Ovary (tissue), 3 donors: ENCODE results near the gene NOL3.

ENCODE experiments used
- CTCF ChIP-seq, 3 donors: fragments of 450-650 bp in 2 of 3; fragments of 200-600 bp in 1 of 3; IDR thresholded peaks; one replicate each; pipeline versions ENCODE4 v1.5.1 to v1.8.0; 2016 to 2022; ENCODE audit warnings: antibody characterized with exemption in 3 of 3, mild to moderate bottlenecking in 1 of 3
- POLR2A ChIP-seq: fragments of 450-650 bp; IDR thresholded peaks from one replicate; pipeline ENCODE4 v1.6.1; 2017; ENCODE audit warnings: antibody characterized with exemption, mild to moderate bottlenecking, moderate library complexity
- donor health status: DM: no; HTN: no; CAD: no.

GRCh38 chr16:67149276-67150046, 20.9 kb upstream of the NOL3 start:
- TF ChIP-seq CTCF (IDR thresholded peaks at IDR 0.05) (no peak), POLR2A (no peak)
